WTC11 (cell line): Measurements from ENCODE around the gene THSD4. TPM values are rescaled to one million over a fixed set of nuclear protein-coding genes. Genes with fewer than 3 reads are reported as not detected.

Experiments
- ATAC-seq: fragments of 200-7000 bp; cut with Tn5 transposase; 2 replicates; pipeline ENCODE4 v1.10.0; 2021; ENCODE audit warnings: mild to moderate bottlenecking, moderate library complexity
- CTCF ChIA-PET: fragments of 300-600 bp; sonication (Branson Sonifier 250); formaldehyde crosslinking; loops from one replicate; lab custom pipeline; 2021; ENCODE audit warnings: antibody characterized with exemption; lab: Charles Lee
- POLR2A ChIA-PET: fragments of 350-600 bp; sonication (Branson Sonifier 250); formaldehyde crosslinking; loops from one replicate; lab custom pipeline; 2021; ENCODE audit warnings: antibody characterized with exemption; lab: Charles Lee
- DNase-seq: peaks from one replicate; pipeline ENCODE4 v3.0.0; 2021; ENCODE audit warnings: low spot score
- H3K27ac Mint-ChIP-seq: 2 replicates; pipeline ENCODE4 v1.8.0; 2021; ENCODE audit warnings: mixed read lengths
- H3K27me3 Mint-ChIP-seq: 2 replicates; pipeline ENCODE4 v1.8.0; 2021; ENCODE audit warnings: low read depth, mild to moderate bottlenecking, moderate library complexity, mixed read lengths
- H3K36me3 Mint-ChIP-seq: 2 replicates; pipeline ENCODE4 v1.8.0; 2021; ENCODE audit warnings: mixed read lengths
- H3K4me1 Mint-ChIP-seq: 2 replicates; pipeline ENCODE4 v1.8.0; 2022; ENCODE audit warnings: mixed read lengths
- H3K4me3 Mint-ChIP-seq: 2 replicates; pipeline ENCODE4 v1.8.0; 2021; ENCODE audit warnings: mild to moderate bottlenecking, moderate library complexity, mixed read lengths
- H3K9me3 Mint-ChIP-seq: 2 replicates; pipeline ENCODE4 v1.8.0; 2021; ENCODE audit warnings: mixed read lengths
- ATF1 ChIP-seq: sonication (generic); formaldehyde crosslinking; IDR thresholded peaks from 2 replicates; pipeline ENCODE4 v1.8.1; 2023; ENCODE audit warnings: mild to moderate bottlenecking, moderate library complexity, missing genetic modification reagents
- E2F1 ChIP-seq: sonication (generic); formaldehyde crosslinking; IDR thresholded peaks from 2 replicates; pipeline ENCODE4 v1.8.0; 2022; ENCODE audit warnings: mild to moderate bottlenecking, missing genetic modification reagents
- ELF4 ChIP-seq: sonication (generic); formaldehyde crosslinking; IDR thresholded peaks from 2 replicates; pipeline ENCODE4 v1.8.1; 2022; ENCODE audit warnings: low read depth, mild to moderate bottlenecking, moderate library complexity, missing genetic modification reagents
- ESRRA ChIP-seq: sonication (generic); formaldehyde crosslinking; IDR thresholded peaks from 2 replicates; pipeline ENCODE4 v1.8.1; 2022; ENCODE audit warnings: mild to moderate bottlenecking, missing genetic modification reagents, borderline replicate concordance
- FOXP1 ChIP-seq: sonication (generic); formaldehyde crosslinking; IDR thresholded peaks from 2 replicates; pipeline ENCODE4 v1.8.0; 2022; ENCODE audit warnings: missing genetic modification reagents, mild to moderate bottlenecking, moderate library complexity, borderline replicate concordance
- IRF2 ChIP-seq: sonication (generic); formaldehyde crosslinking; IDR thresholded peaks from 2 replicates; pipeline ENCODE4 v1.8.0; 2022; ENCODE audit warnings: low read depth, missing genetic modification reagents, borderline replicate concordance
- JAZF1 ChIP-seq: fragments of 250-450 bp; sonication (Bioruptor Pico); IDR thresholded peaks from 2 replicates; pipeline ENCODE4 v1.9.0; 2021; ENCODE audit warnings: moderate library complexity, mild to moderate bottlenecking, inconsistent platforms
- JUN ChIP-seq: sonication (generic); formaldehyde crosslinking; IDR thresholded peaks from 2 replicates; pipeline ENCODE4 v1.8.0; 2023; ENCODE audit warnings: mild to moderate bottlenecking, missing genetic modification reagents
- MXD4 ChIP-seq: fragments of 250-450 bp; sonication (Bioruptor Pico); IDR thresholded peaks from 2 replicates; pipeline ENCODE4 v1.8.0; 2021; ENCODE audit warnings: mild to moderate bottlenecking, moderate library complexity, borderline replicate concordance
- MYBL2 ChIP-seq: sonication (generic); formaldehyde crosslinking; IDR thresholded peaks from 2 replicates; pipeline ENCODE4 v1.8.1; 2023; ENCODE audit warnings: mild to moderate bottlenecking, moderate library complexity, missing genetic modification reagents
- NFE2L1 ChIP-seq: sonication (generic); formaldehyde crosslinking; IDR thresholded peaks from 2 replicates; pipeline ENCODE4 v1.8.1; 2023; ENCODE audit warnings: missing genetic modification reagents
- NFYB ChIP-seq: sonication (generic); formaldehyde crosslinking; conservative IDR thresholded peaks from 2 replicates; pipeline ENCODE4 v1.8.0; 2022; ENCODE audit warnings: low read depth, missing genetic modification reagents
- PRDM15 ChIP-seq: sonication (generic); formaldehyde crosslinking; IDR thresholded peaks from 2 replicates; pipeline ENCODE4 v1.8.0; 2022; ENCODE audit warnings: missing genetic modification reagents
- PRRX2 ChIP-seq: fragments of 250-450 bp; sonication (Bioruptor Pico); IDR thresholded peaks from 2 replicates; pipeline ENCODE4 v1.8.0; 2021; ENCODE audit warnings: mild to moderate bottlenecking
- RORB ChIP-seq: fragments of 250-450 bp; sonication (Bioruptor Pico); IDR thresholded peaks from 2 replicates; pipeline ENCODE4 v1.9.0; 2021; ENCODE audit warnings: mild to moderate bottlenecking
- SMAD3 ChIP-seq: sonication (generic); formaldehyde crosslinking; IDR thresholded peaks from 2 replicates; pipeline ENCODE4 v1.8.0; 2022; ENCODE audit warnings: missing genetic modification reagents, mild to moderate bottlenecking, borderline replicate concordance
- SMAD4 ChIP-seq: sonication (generic); formaldehyde crosslinking; IDR thresholded peaks from 2 replicates; pipeline ENCODE4 v1.8.0; 2022; ENCODE audit warnings: mild to moderate bottlenecking, missing genetic modification reagents
- SOX15 ChIP-seq: fragments of 250-450 bp; sonication (Bioruptor Pico); IDR thresholded peaks from 2 replicates; pipeline ENCODE4 v1.9.0; 2021; ENCODE audit warnings: mild to moderate bottlenecking
- ZMAT4 ChIP-seq: fragments of 250-450 bp; sonication (Bioruptor Pico); IDR thresholded peaks from 2 replicates; pipeline ENCODE4 v1.9.0; 2021; ENCODE audit warnings: mild to moderate bottlenecking
- ZNF121 ChIP-seq: sonication (generic); formaldehyde crosslinking; IDR thresholded peaks from 2 replicates; pipeline ENCODE4 v1.8.0; 2023; ENCODE audit warnings: missing genetic modification reagents
- ZNF423 ChIP-seq: fragments of 250-450 bp; sonication (Bioruptor Pico); IDR thresholded peaks from 2 replicates; pipeline ENCODE4 v2.1.2; 2022; ENCODE audit warnings: mild to moderate bottlenecking, moderate library complexity
- ZNF671 ChIP-seq: fragments of 250-450 bp; sonication (Bioruptor Pico); IDR thresholded peaks from 2 replicates; pipeline ENCODE4 v1.8.0; 2021; ENCODE audit warnings: mild to moderate bottlenecking
- ZSCAN18 ChIP-seq: fragments of 250-450 bp; sonication (Bioruptor Pico); IDR thresholded peaks from 2 replicates; pipeline ENCODE4 v2.1.2; 2022; ENCODE audit warnings: mild to moderate bottlenecking, moderate library complexity
- total RNA-seq: library from RNA; stranded (reverse); gene quantifications from 3 replicates; pipeline ENCODE4 v1.2.3, GENCODE V29; 2021

THSD4 gene
- total RNA-seq, 1 experiment from 2014 or later, result 7.8 TPM

- no peak for ATAC-seq
- H3K4me1 Mint-ChIP-seq, result peaks cover 18% of the 10 kb centered on the region
- no peaks in the 10 kb centered on the region for H3K27me3 Mint-ChIP-seq
- H3K9me3 Mint-ChIP-seq, result no peaks in the 10 kb centered on the region
- CTCF ChIA-PET, result no interaction called here
- no peak overlapping the region for H3K4me3 Mint-ChIP-seq
- POLR2A ChIA-PET, result no interaction called here
- TF ChIP-seq ZNF671 (CRISPR knock-in tag) (no peak), ATF1 (no peak), MYBL2 (CRISPR knock-in tag) (no peak), NFYB (CRISPR knock-in tag) (no peak), IRF2 (CRISPR knock-in tag) (no peak), ZNF423 (CRISPR knock-in tag) (no peak), JAZF1 (CRISPR knock-in tag) (no peak), JUN (CRISPR knock-in tag) (no peak), E2F1 (CRISPR knock-in tag) (no peak), MXD4 (CRISPR knock-in tag) (no peak), ZMAT4 (no peak), FOXP1 (no peak), ZSCAN18 (no peak), ZNF121 (CRISPR knock-in tag) (no peak), ELF4 (CRISPR knock-in tag) (no peak), PRRX2 (CRISPR knock-in tag) (no peak), SMAD4 (CRISPR knock-in tag) (no peak), NFE2L1 (CRISPR knock-in tag) (no peak), SOX15 (no peak), SMAD3 (no peak)
- no peak for DNase-seq
- no peak overlapping the region for H3K27ac Mint-ChIP-seq
- no peaks in the 10 kb centered on the region for H3K36me3 Mint-ChIP-seq
Measured at GRCh38 chr15:71353171-71353570, 237.9 kb downstream of the THSD4 start.

GRCh38 chr15:71355268-71355667, 240.0 kb downstream of the THSD4 start:
- CTCF ChIA-PET, result no interaction called here
- Mint-ChIP-seq H3K27me3 (no peaks in the 10 kb centered on the region), H3K4me3 (no peak overlapping the region), H3K9me3 (no peaks in the 10 kb centered on the region), H3K27ac (no peak overlapping the region), H3K36me3 (no peaks in the 10 kb centered on the region), H3K4me1 (peaks cover 3% of the 10 kb centered on the region)
- POLR2A ChIA-PET, result interaction anchor here (1.6 kb wide), 1 partner anchor 18 kb away, joined by 4 read pairs; no protein-coding TSS in a partner anchor
- ATAC-seq (no peak), DNase-seq (no peak)
- TF ChIP-seq RORB (CRISPR knock-in tag) (no peak), ESRRA (CRISPR knock-in tag) (no peak), PRDM15 (CRISPR knock-in tag) (no peak)
